Measurements from ENCODE around the gene NRG2.

NRG2 gene

DNA sequence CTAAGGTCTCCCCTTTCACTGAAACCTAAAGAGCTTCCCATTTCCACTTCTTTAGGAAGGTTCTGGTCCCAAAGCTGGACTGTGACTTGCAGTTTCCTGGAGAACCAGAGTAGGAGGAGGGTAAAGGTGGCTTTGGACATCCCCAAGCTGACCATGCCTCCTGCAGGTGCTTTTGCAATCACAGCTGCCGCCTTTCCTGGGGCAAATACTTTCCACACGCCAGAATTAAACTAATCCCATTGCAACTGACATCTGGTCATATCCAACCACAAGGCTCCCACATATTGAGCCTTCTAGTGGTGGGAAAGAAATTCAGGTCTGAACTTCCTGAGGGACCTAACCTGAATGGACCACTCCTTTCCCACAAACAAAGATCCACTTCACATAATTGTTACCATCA is 92.7 kb downstream of the NRG2 start:
- no peak for DNase-seq

DNA sequence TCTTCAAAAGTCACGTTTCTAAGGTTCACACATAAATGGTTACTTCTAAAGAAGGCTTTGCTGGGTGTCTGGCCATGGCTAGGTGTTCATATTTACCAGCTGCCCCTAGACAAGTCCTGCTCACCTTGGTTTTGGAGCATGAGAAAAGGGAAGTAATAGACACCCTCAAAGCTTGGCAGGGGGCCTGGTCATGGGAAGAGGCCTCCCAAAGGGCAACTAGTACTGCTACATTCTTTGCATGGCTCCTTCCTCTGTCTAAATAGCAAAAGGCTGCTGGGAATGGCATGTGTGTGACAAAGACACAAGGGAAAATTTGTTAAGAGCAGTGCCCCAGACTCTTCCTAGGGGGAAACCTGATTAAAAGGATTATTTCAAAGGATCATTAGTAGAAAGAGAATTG is 93.4 kb downstream of the NRG2 start:
- DNase-seq, result peak in 2 of 51 donors; percentile 8

DNA sequence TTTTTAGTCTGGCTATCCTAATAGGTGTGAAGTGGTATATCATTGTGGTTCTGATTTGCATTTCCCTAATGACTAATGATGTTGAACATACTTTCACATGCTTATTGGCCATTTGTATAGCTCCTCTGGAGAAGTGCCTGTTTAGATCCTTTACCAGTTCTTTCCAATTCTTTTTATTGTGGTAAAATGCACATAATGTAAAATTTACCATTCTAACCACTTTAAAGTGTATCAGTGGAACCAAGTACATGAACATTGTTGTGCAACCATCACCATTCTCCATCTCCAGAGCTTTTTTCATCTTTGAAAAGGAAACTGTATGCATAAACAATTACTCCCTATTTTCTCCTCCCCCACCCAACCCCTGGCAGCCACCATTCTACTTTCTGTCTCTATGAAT is 95.4 kb downstream of the NRG2 start:
- no peak for DNase-seq

DNA sequence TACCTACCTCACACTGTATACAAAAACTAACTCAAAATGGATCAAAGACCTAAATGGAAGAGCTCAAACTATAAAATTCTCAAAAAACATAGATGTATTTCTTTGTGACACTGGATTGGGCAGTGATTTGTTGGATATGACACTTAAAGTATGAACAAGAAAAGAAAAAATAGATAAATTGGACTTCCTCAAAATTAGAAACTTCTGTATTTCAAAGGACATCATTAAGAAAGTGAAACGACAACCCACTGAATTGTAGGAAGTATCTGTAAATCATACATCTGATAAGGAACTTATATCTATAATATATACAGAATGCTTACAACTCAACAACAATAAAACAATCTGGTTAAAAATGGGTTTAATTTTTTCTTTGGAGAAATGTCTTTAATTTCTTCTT is 96.7 kb downstream of the NRG2 start:
- no peak for DNase-seq

DNA sequence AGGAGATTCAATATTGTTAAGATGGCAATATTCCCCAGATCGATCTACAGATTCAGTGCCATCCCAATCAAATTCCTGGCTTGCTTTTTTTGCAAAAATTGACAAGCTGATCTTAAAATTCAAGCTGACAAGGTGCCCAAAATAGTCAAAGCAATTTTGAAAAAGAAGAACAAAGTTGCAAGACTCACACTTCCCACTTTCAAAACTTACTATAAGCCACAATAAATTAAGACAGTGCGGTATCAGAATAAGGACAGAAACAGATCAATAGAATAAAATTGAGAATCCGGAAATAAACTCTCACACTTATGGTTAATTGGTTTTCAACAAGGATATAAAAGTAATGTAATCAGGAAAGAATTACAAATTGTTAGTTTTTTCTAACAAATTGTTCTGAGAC is 97.1 kb downstream of the NRG2 start:
- DNase-seq, result no peak

DNA sequence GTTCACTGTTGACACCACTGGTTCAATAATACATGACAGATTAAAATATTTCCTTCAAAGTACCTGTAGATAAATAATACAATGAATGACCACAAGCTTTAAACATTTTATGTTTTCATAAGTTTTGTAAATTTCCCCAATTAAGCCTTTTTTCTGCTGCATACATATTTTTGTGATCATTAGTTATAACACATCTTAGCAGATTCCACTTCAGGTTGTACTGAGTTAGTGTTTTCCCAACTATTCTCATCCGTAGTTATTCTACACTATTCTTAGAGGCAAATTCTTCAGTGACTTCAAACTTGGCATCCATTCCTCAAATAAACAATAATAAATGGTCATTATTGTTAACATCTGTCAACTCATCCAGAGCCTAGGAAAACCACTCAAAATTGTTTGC is 100.9 kb downstream of the NRG2 start:
- no peak for DNase-seq

DNA sequence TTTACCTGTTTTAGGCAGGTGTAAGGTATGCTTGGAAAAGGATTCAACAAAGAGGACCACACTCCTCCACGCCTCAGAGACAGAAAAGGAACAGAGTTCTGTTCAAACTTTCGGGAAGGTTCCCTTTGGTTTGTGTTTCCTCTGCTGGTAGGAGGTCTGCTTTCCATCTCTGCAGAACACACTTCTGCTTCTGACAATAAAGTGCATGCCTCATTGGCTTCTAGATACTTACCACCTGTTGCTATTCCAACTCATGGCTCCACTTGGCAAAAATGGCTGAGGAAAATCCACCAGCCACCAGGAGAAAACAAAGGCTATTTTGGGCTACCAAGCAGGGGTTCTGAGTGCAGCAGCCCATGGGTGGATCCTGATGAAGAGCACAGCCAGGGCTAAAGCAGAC is 112.7 kb downstream of the NRG2 start:
- DNase-seq, result no peak

DNA sequence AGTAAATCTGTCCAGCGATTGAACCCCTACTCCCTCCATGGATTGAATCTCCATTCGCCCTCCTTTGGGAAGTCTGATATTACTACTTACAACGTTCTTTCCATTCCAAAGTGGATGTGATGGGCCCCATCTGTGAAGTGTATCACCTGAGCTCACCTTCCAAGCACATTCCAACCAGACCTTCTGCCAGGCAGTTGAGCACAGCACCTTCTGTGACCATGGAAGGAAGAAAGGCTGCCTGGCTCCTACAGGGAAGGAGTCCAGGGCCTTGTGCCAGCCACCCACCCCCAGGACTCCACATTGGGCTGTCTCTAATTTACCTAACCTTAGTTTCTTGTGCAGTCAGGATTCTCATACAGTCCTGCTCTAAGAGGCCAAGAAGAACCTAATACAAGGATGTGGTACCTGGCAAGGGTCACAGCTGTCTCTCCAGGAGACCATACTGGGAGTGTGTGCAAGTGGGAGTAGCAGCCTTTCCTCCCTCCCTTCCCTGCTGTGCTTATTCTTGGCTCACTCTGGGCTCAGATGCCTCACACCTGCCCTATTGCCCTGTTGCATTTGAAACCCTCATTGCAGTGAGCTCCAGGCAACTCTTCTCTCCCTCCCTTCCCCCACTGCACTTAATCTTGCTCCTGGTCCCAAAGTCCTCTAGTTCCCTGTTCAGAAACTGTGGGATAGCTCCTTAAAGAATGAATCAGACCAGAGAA is 116.1 kb downstream of the NRG2 start:
- DNase-seq, result no peak

DNA sequence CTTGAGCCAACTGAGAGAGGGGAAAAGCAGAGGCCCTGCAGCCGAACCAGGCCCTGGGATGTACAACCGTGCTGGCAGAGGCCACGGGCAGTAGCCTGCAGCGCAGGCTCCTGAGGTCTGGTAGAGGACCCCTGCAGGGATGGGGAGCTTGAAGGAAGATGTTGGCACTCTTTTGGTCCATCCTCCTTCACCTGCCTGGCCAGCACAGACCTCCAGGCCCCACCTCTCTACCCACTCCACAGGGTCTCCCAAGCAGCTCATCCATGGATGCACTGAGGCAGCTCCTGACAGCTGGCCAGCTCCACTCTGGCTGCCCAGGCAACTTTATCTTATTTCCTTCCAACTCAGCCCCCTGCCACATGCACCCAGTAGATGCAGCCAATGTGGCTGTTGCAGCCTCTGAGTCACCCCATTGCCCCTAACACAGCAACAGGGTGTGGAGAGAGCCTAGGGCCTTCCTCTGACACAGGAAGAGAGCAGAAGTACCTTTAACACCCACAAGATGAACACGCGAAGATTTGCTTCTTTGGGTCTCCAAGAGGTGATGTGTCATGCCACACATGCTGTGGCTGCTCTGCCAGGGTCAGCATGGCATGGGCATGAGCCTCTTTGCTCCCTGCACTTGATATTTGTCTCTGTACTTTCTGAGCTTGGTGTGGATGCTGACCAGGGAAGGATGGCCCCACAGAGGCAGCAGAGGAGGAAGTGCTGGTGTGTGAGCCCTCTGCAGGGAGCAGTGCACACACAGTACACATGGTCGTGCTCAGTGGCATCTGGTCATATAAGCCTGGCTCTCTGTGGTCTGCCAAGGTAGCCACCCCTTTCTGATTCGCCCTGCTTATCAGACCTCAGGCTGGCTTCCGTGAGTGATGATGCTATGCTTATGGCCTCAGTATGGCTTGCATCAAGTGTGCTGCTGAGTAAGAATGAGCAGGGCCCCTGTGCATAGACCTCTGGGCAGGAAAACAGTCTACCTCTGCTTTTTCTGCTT is 117.2 kb downstream of the NRG2 start:
- no peak for DNase-seq

DNA sequence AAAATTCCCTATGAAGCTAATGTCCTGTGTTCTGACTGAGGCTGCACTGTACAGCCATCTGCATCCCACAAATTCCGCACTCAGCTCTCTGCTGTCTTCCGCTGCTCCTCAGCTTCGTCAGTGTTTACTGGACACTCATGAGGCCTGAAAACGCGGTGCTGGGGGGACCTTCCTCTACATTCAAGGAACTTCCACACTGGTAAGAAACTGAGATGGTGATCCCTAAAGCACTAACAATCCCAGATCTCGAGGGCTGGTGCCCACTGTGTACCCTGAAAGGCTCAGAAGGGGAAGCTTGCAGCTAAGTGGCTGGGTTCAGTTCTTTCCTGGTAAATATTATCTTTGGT is 117.9 kb downstream of the NRG2 start:
- no peak for DNase-seq

DNA sequence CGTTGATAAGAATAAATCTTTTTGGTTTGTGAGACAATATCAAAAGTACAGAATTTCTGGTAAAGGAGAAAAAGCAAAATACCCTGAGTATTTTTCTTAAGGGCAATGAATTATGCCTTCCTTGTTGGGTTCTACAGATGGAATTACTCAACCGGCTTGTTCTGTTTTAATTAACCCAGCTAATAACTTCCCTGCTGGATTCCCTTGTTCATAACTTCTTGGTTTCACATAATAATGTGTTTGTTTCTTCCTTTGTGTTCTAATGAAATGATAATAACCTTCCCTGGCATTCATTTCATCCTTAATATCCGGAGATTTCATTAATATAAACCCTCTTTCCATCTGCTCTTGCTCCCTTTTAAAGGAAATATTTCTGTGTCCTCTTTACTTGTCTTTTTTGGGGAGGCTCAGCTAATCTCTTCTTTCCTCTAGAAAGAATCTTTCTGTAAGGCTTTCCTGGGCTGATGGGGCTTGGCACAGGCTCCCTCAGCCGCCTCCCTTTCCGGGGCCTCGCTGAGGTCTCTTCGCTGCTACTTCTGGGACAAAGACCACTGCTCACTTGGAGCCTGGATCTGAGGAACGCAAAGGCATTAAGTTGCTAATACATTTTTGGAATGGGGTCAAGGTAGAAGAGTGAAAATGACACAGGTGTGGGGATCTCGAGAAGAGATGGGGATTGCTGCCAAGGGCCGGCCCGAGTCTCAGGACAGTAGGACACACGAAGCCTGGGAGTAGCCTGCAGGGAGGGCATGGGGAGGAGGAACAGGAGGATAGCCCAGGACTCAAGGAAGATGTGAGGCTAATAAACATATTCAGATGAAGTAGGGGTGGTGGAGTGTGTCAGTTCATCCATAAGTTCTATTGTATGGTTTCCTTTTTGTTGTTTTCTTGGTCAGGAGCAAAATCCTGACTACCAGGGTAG is 118.5 kb downstream of the NRG2 start:
- DNase-seq, result no peak

DNA sequence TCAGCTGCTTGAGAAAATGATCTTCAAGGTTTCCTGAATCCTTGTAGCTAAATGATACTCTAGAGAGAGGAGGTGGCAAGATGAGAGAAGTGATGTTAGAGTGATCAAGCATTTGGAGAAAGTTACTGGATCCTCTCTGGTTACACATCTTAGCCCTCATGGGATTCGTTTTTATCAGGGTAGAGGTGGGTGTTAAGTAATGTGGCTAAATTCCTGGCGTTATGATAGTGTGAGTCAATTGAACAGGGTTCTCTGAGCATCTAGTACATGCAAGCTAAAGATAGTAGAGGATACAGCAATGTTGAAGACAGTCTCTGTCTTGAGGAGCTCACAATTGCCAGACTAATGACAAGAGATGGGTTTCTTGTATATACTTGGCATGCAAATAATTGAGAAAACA is 123.8 kb downstream of the NRG2 start:
- DNase-seq, result no peak

DNA sequence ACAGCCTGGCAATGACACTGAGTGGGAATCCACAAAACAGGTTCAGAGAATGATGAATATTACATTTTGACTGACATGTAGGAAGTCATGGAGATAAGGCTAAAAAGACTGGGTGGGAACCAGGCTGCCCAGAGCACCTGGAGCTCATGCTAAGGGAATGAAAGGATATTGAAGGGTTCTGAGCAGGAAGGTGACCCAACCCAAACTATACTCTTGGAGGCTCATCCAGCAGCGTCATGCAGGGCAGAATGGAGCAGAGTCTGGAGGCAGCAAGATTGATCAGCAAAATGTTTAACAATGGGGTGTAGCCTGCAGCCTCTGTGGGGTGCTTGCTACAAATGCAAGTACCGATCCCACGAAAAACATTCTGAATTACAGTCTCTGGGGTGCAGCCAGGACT is 127.3 kb downstream of the NRG2 start:
- no peak for DNase-seq

DNA sequence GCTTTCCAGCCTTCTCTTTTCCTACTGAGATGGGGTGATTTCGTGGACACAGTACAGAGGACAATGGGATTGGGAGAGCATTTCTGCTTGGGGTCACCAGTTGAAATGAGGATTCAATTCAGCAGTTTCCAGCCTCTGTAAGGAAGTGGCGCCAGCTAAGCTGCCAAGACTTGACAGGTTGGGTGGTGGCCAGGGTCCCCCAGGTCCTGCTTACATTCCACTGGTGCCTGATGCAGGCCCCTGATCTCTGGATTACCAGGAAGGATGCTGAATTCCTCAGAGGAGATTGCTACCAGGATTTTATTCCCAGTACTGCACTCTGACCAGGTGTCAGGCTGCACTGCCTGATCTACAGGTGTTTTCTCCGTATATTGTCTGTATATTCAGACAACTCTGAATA is 127.8 kb downstream of the NRG2 start:
- no peak for DNase-seq

DNA sequence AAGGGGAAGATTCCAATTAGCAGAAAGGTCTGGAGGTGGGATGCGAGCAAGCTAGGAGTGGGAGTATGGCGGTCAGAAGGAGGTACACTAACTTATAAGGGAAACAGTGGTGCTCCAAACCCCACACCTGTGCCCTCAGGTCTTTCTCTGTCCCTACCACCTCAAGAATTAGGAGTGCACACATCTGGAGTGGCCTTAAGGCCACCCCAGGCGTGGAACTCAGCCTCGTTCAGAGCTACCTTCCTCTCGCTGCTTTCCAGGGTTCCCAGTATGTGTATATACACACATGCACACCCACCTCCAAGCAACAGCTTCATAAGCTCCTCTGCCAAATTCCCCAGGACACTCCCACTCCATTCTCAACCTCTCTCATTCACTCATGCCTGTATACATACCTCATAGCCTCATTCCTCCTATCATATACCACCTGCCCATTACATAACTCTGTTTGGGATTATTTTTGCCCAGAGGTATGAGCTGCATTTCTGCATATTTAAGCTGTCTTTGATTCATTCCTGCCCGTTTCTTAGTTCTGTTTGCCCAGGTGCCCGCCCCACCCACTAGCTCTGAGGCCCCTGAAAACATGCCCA is 128.8 kb downstream of the NRG2 start:
- no peak for DNase-seq

DNA sequence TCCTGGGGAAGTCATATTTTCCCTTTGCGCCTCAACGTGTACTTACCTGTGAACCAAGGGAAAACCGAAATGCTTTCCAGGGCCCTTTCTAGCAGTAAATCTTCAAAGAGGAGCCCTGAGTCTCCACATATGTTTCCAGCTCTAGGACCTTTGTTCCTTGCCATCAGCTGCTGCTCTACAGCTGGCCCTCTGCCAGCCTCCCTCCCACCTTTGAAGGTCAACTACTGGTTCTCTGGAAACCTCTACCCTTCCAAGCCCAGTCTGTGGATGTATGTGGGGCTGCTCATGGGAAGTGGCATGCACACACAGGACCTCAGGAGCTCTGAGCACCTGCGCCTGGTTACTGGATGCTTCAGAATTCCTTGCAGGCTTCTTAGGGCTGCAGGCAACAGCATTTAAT is 130.3 kb downstream of the NRG2 start:
- no peak for DNase-seq

DNA sequence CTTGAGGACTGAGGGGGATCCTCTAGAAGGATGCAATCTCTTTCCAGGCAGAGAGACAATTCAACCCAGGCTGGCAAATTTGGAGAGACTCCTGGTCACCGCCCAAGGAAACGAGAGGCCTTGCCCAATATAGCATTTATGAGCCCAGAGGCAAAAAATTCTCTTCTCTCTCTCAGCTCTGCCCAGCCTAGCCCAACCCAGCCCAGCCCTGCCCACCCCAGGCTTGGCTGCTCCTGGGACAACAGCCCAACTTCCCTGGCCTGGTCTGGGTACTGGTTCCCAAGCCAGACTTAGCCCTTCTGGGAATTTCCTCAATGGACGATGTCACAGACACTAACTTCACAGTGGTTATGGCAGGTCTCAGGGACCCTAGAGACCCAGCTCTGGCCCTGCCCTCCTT is 130.9 kb downstream of the NRG2 start:
- no peak for DNase-seq

DNA sequence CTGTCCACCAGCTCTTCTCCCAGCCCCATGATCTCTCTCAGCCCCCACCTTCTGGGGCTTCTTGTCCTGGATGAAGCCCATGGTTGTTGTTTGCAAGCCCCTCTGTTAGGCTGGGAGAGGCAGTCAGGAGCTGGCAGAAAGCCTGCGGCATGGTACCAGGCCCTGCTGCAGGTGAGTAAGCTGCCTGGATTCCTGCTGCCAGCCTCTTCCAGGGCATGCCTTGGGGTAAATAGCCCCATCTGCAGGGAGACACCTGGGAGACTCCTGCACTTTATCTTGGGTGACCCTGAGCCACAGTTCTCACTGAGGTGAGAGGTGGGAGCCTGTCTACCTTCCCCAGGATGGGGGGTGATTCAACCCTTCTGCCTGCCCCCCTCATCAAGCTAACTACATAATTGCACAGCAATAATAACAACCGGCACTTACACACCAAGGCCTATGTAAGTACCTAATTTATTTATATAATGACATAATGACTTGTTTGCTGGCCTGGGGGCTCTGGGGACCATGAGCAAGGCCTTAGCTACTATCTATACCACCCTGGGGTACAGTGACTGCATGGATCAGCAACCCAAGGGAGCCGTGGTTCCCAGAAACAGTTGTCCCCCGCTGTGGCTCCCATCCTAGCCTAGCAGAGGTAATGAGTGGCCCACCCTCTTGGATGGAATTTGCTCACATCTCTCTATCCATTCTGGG is 131.5 kb downstream of the NRG2 start:
- DNase-seq, result no peak

DNA sequence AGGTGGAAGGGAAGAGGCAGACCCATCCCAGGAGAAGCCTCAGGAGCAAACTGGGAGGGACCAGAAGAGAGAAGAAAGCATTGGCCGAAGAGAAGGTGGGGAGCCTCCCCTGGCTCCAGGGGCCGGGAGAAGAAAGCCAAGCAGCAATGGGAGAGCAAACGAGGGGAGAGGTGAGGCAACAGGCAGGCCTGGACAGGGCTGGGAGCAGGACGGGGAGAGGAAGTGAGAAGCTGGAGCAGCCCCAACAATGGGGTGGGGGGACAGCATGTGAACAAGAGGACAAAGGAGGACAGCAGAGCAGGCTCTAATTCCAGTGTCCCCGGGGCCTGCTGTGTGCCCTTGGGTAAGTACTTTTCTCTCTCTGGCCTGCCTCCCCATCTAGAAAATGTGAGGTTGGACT is 132.2 kb downstream of the NRG2 start:
- DNase-seq, result no peak

DNA sequence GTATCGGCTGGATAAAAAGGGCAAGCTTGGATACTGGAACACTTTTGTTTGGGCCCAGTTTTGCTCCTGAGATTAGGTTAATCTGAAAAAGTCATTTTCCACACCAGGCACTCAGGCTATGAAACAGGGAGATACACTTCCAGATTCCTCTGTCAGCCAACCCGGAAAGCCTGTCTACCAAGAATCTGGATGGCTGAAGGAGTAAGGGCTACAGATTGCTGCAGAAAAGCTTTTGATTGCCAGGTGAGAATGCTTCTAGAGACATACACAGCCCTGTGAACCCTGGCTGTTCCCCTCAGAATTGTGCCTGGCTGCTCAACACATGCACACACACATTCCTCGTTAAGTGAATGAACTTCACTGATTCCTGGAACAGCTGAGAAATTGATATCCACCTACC is 133.1 kb downstream of the NRG2 start:
- no peak for DNase-seq

DNA sequence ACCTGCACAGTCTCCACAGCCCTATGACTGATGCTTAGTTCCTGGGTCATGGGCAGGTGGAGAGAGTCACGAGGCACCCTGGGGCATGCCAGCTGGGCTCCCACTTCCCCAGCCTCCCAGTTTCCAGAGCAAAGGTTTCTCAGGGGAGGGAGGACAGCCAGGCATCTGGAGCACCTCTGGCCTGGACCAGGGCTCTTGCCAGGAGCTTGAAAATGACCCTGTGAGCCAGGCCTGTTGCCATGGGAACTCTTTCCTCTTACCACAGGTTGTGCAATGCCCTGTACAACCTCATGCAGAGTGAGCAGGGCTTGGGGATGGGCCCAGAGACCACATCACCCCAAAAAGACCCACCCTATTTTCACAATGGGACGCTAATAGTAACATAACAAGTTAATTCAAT is 134.3 kb downstream of the NRG2 start:
- peak in 8 of 51 donors; percentile 10 to 31 (median 18) for DNase-seq
